Muscle layer of colon (tissue), 2 donors: ENCODE results near the gene C9.

Source experiments
- H3K27ac ChIP-seq: one replicate; pipeline ENCODE4 v1.7.0; 2013; ENCODE audit warnings: low read depth, mild to moderate bottlenecking, low read length, moderate library complexity
- H3K27me3 ChIP-seq, 2 donors: one replicate each; pipeline ENCODE4 v1.7.0; 2013; ENCODE audit warnings: low read length in 2 of 2, mild to moderate bottlenecking in 2 of 2; ENCODE audit not compliant: insufficient read depth in 2 of 2, control insufficient read depth in 1 of 2
- H3K36me3 ChIP-seq: one replicate; pipeline ENCODE4 v1.7.0; 2013; ENCODE audit warnings: mild to moderate bottlenecking, low read length; ENCODE audit not compliant: insufficient read depth
- H3K4me1 ChIP-seq: one replicate; pipeline ENCODE4 v1.7.0; 2013; ENCODE audit warnings: mild to moderate bottlenecking, low read length; ENCODE audit not compliant: insufficient read depth
- H3K4me3 ChIP-seq, 2 donors: one replicate each; pipeline ENCODE4 v1.7.0; 2013; ENCODE audit warnings: low read length in 2 of 2, low read depth in 1 of 2, mild to moderate bottlenecking in 1 of 2, moderate library complexity in 1 of 2
- H3K9ac ChIP-seq: one replicate; pipeline ENCODE4 v1.7.0; 2013; ENCODE audit warnings: low read length
- H3K9me3 ChIP-seq: one replicate; pipeline ENCODE4 v1.7.0; 2013; ENCODE audit warnings: mild to moderate bottlenecking, low read length
- donor health status: abdominal sarcoma.
- donor health status: Adenocarcinoma of cecum.

The C9 gene

GRCh38 chr5:39396843-39397242 lies 32.5 kb upstream of the C9 start:
- Histone ChIP-seq H3K4me1 (peaks cover 29% of the 10 kb centered on the region), H3K27ac (no peak overlapping the region)

GRCh38 chr5:39395521-39395920 lies 31.2 kb upstream of the C9 start:
- Histone ChIP-seq H3K36me3 (peaks cover 19% of the 10 kb centered on the region), H3K9me3 (no peaks in the 10 kb centered on the region), H3K27me3 (no peaks in the 10 kb centered on the region), H3K9ac (no peak overlapping the region), H3K4me3 (no peak overlapping the region), H3K27ac (no peak overlapping the region), H3K4me1 (peaks cover 20% of the 10 kb centered on the region)

More at GRCh38 chr5:39396843-39397242, 32.5 kb upstream of the C9 start:
- Histone ChIP-seq H3K9ac (no peak overlapping the region), H3K36me3 (peaks cover 7% of the 10 kb centered on the region), H3K9me3 (no peaks in the 10 kb centered on the region), H3K4me3 (no peak overlapping the region), H3K27me3 (no peaks in the 10 kb centered on the region)

- Histone ChIP-seq H3K4me1 (peaks cover 16% of the 10 kb centered on the region), H3K9ac (no peak overlapping the region), H3K4me3 (no peak overlapping the region), H3K36me3 (peaks cover 24% of the 10 kb centered on the region), H3K9me3 (no peaks in the 10 kb centered on the region), H3K27ac (no peak overlapping the region), H3K27me3 (no peaks in the 10 kb centered on the region)
These were observed 30.7 kb upstream of the C9 start for GRCh38 chr5:39394946-39395345.

- Histone ChIP-seq H3K9ac (no peak overlapping the region), H3K9me3 (no peaks in the 10 kb centered on the region), H3K4me3 (no peak overlapping the region), H3K27ac (no peak overlapping the region), H3K36me3 (peaks cover 46% of the 10 kb centered on the region), H3K27me3 (no peaks in the 10 kb centered on the region), H3K4me1 (peaks cover 4% of the 10 kb centered on the region)
These were observed 26.6 kb upstream of the C9 start for GRCh38 chr5:39390945-39391344.

- H3K27ac ChIP-seq = no peak overlapping the region
- H3K4me1 ChIP-seq = no peaks in the 10 kb centered on the region
- no peak overlapping the region for H3K4me3 ChIP-seq
- no peak overlapping the region for H3K9ac ChIP-seq
- no peaks in the 10 kb centered on the region for H3K27me3 ChIP-seq
- H3K36me3 ChIP-seq = peaks cover 50% of the 10 kb centered on the region
- H3K9me3 ChIP-seq = no peaks in the 10 kb centered on the region
These were observed 23.0 kb upstream of the C9 start for GRCh38 chr5:39387293-39387692.

GRCh38 chr5:39384271-39384670 lies 20.0 kb upstream of the C9 start:
- no peak overlapping the region for H3K4me3 ChIP-seq
- no peak overlapping the region for H3K9ac ChIP-seq
- H3K9me3 ChIP-seq = no peaks in the 10 kb centered on the region
- no peaks in the 10 kb centered on the region for H3K4me1 ChIP-seq
- no peaks in the 10 kb centered on the region for H3K27me3 ChIP-seq
- no peak overlapping the region for H3K27ac ChIP-seq
- peaks cover 50% of the 10 kb centered on the region for H3K36me3 ChIP-seq

- Histone ChIP-seq H3K27me3 (no peaks in the 10 kb centered on the region), H3K9ac (no peak overlapping the region), H3K27ac (no peak overlapping the region), H3K4me1 (no peaks in the 10 kb centered on the region), H3K36me3 (peaks cover 46% of the 10 kb centered on the region), H3K4me3 (no peak overlapping the region), H3K9me3 (no peaks in the 10 kb centered on the region)
These were observed 17.1 kb upstream of the C9 start for GRCh38 chr5:39381376-39381775.

GRCh38 chr5:39379693-39380092 lies 15.4 kb upstream of the C9 start:
- no peaks in the 10 kb centered on the region for H3K9me3 ChIP-seq
- no peak overlapping the region for H3K4me3 ChIP-seq
- H3K4me1 ChIP-seq = no peaks in the 10 kb centered on the region
- H3K27me3 ChIP-seq = no peaks in the 10 kb centered on the region
- no peak overlapping the region for H3K9ac ChIP-seq
- H3K36me3 ChIP-seq = peaks cover 56% of the 10 kb centered on the region
- no peak overlapping the region for H3K27ac ChIP-seq

GRCh38 chr5:39377613-39378012 lies 13.3 kb upstream of the C9 start:
- Histone ChIP-seq H3K9me3 (no peaks in the 10 kb centered on the region), H3K27me3 (no peaks in the 10 kb centered on the region), H3K4me3 (no peak overlapping the region), H3K4me1 (no peaks in the 10 kb centered on the region), H3K9ac (no peak overlapping the region), H3K27ac (no peak overlapping the region), H3K36me3 (peaks cover 66% of the 10 kb centered on the region)

GRCh38 chr5:39376293-39376714 lies 12.0 kb upstream of the C9 start:
- Histone ChIP-seq H3K27ac (no peak overlapping the region), H3K9ac (no peak overlapping the region), H3K4me3 (no peak overlapping the region), H3K4me1 (no peaks in the 10 kb centered on the region), H3K36me3 (peaks cover 62% of the 10 kb centered on the region), H3K27me3 (no peaks in the 10 kb centered on the region), H3K9me3 (no peaks in the 10 kb centered on the region)

- Histone ChIP-seq H3K36me3 (peaks cover 48% of the 10 kb centered on the region), H3K4me3 (no peak overlapping the region), H3K4me1 (no peaks in the 10 kb centered on the region), H3K27me3 (no peaks in the 10 kb centered on the region), H3K9me3 (no peaks in the 10 kb centered on the region), H3K9ac (no peak overlapping the region), H3K27ac (no peak overlapping the region)
These were observed 9.5 kb upstream of the C9 start for GRCh38 chr5:39373791-39374190.

- peaks cover 34% of the 10 kb centered on the region for H3K36me3 ChIP-seq
- H3K4me1 ChIP-seq = no peaks in the 10 kb centered on the region
- H3K9me3 ChIP-seq = no peaks in the 10 kb centered on the region
- H3K27ac ChIP-seq = no peak overlapping the region
- H3K9ac ChIP-seq = no peak overlapping the region
- H3K4me3 ChIP-seq = no peak overlapping the region
- H3K27me3 ChIP-seq = no peaks in the 10 kb centered on the region
These were observed 7.0 kb upstream of the C9 start for GRCh38 chr5:39371367-39371635.
